ENCODE data around the gene ZBTB7C.

DNA sequence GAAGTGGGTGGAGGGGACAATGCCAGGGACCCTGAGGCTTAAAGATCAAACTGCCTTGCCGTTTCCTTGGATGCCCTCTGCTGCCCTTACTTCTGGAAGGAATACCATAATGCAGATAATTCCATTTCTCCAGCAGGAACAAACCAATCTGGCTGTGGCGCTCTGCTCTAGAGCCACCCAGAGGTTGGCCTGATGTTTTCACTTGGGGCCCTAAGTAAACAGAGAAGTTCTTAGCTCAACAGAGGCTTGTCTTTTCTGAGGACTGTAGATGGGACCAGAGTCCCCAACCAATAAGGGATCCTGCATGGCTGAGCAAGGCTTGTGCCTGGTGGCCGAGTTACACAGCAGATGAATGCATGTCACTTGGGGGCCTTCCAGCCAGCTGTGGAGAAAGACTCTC is 230.2 kb downstream of the ZBTB7C start:
- TF ChIP-seq, protein P1, sequence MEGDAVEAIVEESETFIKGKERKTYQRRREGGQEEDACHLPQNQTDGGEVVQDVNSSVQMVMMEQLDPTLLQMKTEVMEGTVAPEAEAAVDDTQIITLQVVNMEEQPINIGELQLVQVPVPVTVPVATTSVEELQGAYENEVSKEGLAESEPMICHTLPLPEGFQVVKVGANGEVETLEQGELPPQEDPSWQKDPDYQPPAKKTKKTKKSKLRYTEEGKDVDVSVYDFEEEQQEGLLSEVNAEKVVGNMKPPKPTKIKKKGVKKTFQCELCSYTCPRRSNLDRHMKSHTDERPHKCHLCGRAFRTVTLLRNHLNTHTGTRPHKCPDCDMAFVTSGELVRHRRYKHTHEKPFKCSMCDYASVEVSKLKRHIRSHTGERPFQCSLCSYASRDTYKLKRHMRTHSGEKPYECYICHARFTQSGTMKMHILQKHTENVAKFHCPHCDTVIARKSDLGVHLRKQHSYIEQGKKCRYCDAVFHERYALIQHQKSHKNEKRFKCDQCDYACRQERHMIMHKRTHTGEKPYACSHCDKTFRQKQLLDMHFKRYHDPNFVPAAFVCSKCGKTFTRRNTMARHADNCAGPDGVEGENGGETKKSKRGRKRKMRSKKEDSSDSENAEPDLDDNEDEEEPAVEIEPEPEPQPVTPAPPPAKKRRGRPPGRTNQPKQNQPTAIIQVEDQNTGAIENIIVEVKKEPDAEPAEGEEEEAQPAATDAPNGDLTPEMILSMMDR (IDR thresholded peaks at IDR 0.05; ENCODE audit: control extremely low read depth in 1 of 3, insufficient read depth in 1 of 3, low read depth in 1 of 3, low read length in 3 of 3) = no peak
- TF ChIP-seq CHD2 (IDR thresholded peaks at IDR 0.05; ENCODE audit: low read length) (no peak), POLR2A (IDR thresholded peaks at IDR 0.05; ENCODE audit: control extremely low read depth in 1 of 2, low read depth in 2 of 2, low read length in 2 of 2) (no peak), CEBPB (IDR thresholded peaks at IDR 0.05; ENCODE audit: low read depth, low read length) (no peak), NRF1 (IDR thresholded peaks at IDR 0.05; ENCODE audit: low read depth, low read length) (no peak), SP2 (IDR thresholded peaks at IDR 0.05; ENCODE audit: low read length) (no peak), TAF1 (IDR thresholded peaks at IDR 0.05; ENCODE audit: low read depth, low read length) (no peak), YY1 (IDR thresholded peaks at IDR 0.05; ENCODE audit: low read depth, low read length) (no peak), POLR2AphosphoS5 (IDR thresholded peaks at IDR 0.05; ENCODE audit: low read depth, low read length) (no peak), SP4 (IDR thresholded peaks at IDR 0.05; ENCODE audit: low read length) (no peak), EP300 (IDR thresholded peaks at IDR 0.05; ENCODE audit: borderline replicate concordance in 1 of 2, low read depth in 2 of 2, low read length in 2 of 2) (no peak), EZH2 (IDR thresholded peaks at IDR 0.05; ENCODE audit: low read depth, low read length, severe bottlenecking) (no peak)
- TF ChIP-seq, protein P2, sequence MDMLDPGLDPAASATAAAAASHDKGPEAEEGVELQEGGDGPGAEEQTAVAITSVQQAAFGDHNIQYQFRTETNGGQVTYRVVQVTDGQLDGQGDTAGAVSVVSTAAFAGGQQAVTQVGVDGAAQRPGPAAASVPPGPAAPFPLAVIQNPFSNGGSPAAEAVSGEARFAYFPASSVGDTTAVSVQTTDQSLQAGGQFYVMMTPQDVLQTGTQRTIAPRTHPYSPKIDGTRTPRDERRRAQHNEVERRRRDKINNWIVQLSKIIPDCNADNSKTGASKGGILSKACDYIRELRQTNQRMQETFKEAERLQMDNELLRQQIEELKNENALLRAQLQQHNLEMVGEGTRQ (IDR thresholded peaks at IDR 0.05; ENCODE audit: low read length) = no peak
- TF ChIP-seq, protein P3, sequence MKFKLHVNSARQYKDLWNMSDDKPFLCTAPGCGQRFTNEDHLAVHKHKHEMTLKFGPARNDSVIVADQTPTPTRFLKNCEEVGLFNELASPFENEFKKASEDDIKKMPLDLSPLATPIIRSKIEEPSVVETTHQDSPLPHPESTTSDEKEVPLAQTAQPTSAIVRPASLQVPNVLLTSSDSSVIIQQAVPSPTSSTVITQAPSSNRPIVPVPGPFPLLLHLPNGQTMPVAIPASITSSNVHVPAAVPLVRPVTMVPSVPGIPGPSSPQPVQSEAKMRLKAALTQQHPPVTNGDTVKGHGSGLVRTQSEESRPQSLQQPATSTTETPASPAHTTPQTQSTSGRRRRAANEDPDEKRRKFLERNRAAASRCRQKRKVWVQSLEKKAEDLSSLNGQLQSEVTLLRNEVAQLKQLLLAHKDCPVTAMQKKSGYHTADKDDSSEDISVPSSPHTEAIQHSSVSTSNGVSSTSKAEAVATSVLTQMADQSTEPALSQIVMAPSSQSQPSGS (IDR thresholded peaks at IDR 0.05; ENCODE audit: low read length) = no peak
